Measurements from ENCODE around the gene GPN2. TPM values are rescaled to one million over a fixed set of nuclear protein-coding genes. Genes with fewer than 3 reads are reported as not detected.

GPN2 gene
- total RNA-seq, 1 experiment from 2014 or later = 41.9 TPM

DNA sequence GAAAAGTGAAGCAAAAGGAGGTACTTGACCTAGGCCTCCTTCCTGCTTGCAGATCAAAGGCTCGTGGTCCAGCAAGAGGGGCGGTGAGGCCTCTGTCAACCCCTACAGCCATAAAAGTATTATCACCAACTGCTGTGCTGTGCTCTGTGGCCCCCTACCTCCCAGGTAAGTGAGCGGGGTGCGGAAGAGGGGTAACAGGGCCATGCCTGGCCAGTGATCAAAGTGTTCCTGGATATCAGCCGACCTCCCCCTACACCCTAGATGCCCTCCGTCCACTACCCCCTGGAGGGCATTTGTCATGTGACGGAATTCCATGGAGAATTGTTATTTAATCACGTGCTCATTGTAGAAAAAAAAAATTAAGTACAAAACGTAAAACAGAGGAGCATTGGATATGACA lies 37.4 kb downstream of the GPN2 start:
- H3K9me3 ChIP-seq (ENCODE audit: control insufficient read depth, insufficient read depth, low read depth, low read length) = no peaks in the 10 kb centered on the region
- POLR2A ChIA-PET = no interaction called here
- peaks cover 4% of the 10 kb centered on the region; the same call in 1 of the 2 replicates for H3K36me3 ChIP-seq (ENCODE audit: control insufficient read depth, insufficient read depth, low read length)
- in situ Hi-C loops (cut with HindIII; ENCODE audit: low pct_unique_long_range_greater_than_20kb, low sequenced_read_pairs) = no loop called here
- peaks cover 3% of the 10 kb centered on the region; the same call in 1 of the 2 replicates for H3K4me1 ChIP-seq (ENCODE audit: control insufficient read depth, insufficient read depth, low read length)
- BruUV-seq (replicated peaks) = no TSS peak
- no peak overlapping the region for H3K4me3 ChIP-seq (ENCODE audit: low read depth in 2 of 2, low read length in 2 of 2)
- ATAC-seq (no peak), DNase-seq (ENCODE audit: low read depth, low spot score) (no peak)
- CTCF ChIA-PET = no interaction called here
- no peak overlapping the region for H3K27ac ChIP-seq (ENCODE audit: low read length)
- intact Hi-C loops (cut with micrococcal nuclease; ENCODE audit: unreplicated experiment) = no loop called here
- TF ChIP-seq SIN3A (IDR thresholded peaks at IDR 0.05; ENCODE audit: borderline replicate concordance, insufficient read depth, low read depth, low read length) = no peak
- TF ChIP-seq, protein P1, sequence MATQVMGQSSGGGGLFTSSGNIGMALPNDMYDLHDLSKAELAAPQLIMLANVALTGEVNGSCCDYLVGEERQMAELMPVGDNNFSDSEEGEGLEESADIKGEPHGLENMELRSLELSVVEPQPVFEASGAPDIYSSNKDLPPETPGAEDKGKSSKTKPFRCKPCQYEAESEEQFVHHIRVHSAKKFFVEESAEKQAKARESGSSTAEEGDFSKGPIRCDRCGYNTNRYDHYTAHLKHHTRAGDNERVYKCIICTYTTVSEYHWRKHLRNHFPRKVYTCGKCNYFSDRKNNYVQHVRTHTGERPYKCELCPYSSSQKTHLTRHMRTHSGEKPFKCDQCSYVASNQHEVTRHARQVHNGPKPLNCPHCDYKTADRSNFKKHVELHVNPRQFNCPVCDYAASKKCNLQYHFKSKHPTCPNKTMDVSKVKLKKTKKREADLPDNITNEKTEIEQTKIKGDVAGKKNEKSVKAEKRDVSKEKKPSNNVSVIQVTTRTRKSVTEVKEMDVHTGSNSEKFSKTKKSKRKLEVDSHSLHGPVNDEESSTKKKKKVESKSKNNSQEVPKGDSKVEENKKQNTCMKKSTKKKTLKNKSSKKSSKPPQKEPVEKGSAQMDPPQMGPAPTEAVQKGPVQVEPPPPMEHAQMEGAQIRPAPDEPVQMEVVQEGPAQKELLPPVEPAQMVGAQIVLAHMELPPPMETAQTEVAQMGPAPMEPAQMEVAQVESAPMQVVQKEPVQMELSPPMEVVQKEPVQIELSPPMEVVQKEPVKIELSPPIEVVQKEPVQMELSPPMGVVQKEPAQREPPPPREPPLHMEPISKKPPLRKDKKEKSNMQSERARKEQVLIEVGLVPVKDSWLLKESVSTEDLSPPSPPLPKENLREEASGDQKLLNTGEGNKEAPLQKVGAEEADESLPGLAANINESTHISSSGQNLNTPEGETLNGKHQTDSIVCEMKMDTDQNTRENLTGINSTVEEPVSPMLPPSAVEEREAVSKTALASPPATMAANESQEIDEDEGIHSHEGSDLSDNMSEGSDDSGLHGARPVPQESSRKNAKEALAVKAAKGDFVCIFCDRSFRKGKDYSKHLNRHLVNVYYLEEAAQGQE (IDR thresholded peaks at IDR 0.05; ENCODE audit: insufficient read depth in 1 of 2, low read depth in 2 of 2, low read length in 1 of 2) = no peak
- TF ChIP-seq CTCF (IDR thresholded peaks at IDR 0.05) = no peak
- TF ChIP-seq POLR2AphosphoS5 (IDR thresholded peaks at IDR 0.05; ENCODE audit: low read depth, low read length) = no peak
- TF ChIP-seq TCF7L2 (IDR thresholded peaks at IDR 0.05; ENCODE audit: low read depth, low read length) = no peak
- H3K27me3 ChIP-seq (ENCODE audit: control insufficient read depth, insufficient read depth, low read length) = no peaks in the 10 kb centered on the region

- Histone ChIP-seq H3K27ac (ENCODE audit: low read length) (no peak overlapping the region), H3K27me3 (ENCODE audit: control insufficient read depth, insufficient read depth, low read length) (no peaks in the 10 kb centered on the region), H3K9me3 (ENCODE audit: control insufficient read depth, insufficient read depth, low read depth, low read length) (no peaks in the 10 kb centered on the region), H3K36me3 (ENCODE audit: control insufficient read depth, insufficient read depth, low read length) (peaks cover 4% of the 10 kb centered on the region), H3K4me1 (ENCODE audit: control insufficient read depth, insufficient read depth, low read length) (peaks cover 3% of the 10 kb centered on the region; the same call in 1 of the 2 replicates), H3K4me3 (ENCODE audit: low read depth in 2 of 2, low read length in 2 of 2) (no peak overlapping the region)
- CTCF ChIA-PET = interaction anchor here (1.0 kb wide), 1 partner anchor 35 kb away, joined by 3 read pairs; no protein-coding TSS in a partner anchor
- POLR2A ChIA-PET = no interaction called here
- no peak for DNase-seq (ENCODE audit: low read depth, low spot score)
- intact Hi-C loops (cut with micrococcal nuclease; ENCODE audit: unreplicated experiment) (no loop called here), in situ Hi-C loops (cut with HindIII; ENCODE audit: low pct_unique_long_range_greater_than_20kb, low sequenced_read_pairs) (no loop called here)
- ATAC-seq = no peak
- no TSS peak for BruUV-seq (replicated peaks)
- TF ChIP-seq, protein P1 (IDR thresholded peaks at IDR 0.05; ENCODE audit: insufficient read depth in 1 of 2, low read depth in 2 of 2, low read length in 1 of 2) = no peak
- TF ChIP-seq TCF7L2 (IDR thresholded peaks at IDR 0.05; ENCODE audit: low read depth, low read length) (no peak), POLR2AphosphoS5 (IDR thresholded peaks at IDR 0.05; ENCODE audit: low read depth, low read length) (no peak), SIN3A (IDR thresholded peaks at IDR 0.05; ENCODE audit: borderline replicate concordance, insufficient read depth, low read depth, low read length) (no peak), CTCF (IDR thresholded peaks at IDR 0.05) (no peak)
These were observed 38.9 kb downstream of the GPN2 start for GRCh38 chr1:26851106-26851684.
